K562 (cell line): ENCODE results near the gene NPR3. TPM values are rescaled to one million over a fixed set of nuclear protein-coding genes. Genes with fewer than 3 reads are reported as not detected.

Experiments
- ATAC-seq: fragments of 200-7000 bp; cut with Tn5 transposase; 3 replicates; pipeline ENCODE4 v1.9.1; 2020; ENCODE audit warnings: moderate library complexity
- BruUV-seq: library from RNA; stranded (reverse); fragments of 400-500 nt; replicated peaks from 2 replicates; lab custom pipeline; 2021; lab: Mats Ljungman, UMichigan
- CTCF ChIA-PET: fragments of 300-600 bp; formaldehyde crosslinking; extraction: SDS; loops from one replicate; lab custom pipeline; 2021; ENCODE audit warnings: low intra/inter-chr PET ratio; lab: Yijun Ruan, JAX
- POLR2A ChIA-PET: fragments of 300-600, 350-650 bp; sonication (Branson Sonifier 250); formaldehyde crosslinking; extraction: SDS; loops from one replicate; lab custom pipeline; 2021; ENCODE audit warnings: antibody characterized with exemption, inconsistent platforms; lab: Yijun Ruan, JAX
- DNase-seq, 4 experiments: peaks; one replicate each; pipeline versions ENCODE4 v3.0.0 to v3.0.0-alpha.2; 2011 to 2018; ENCODE audit warnings: low spot score in 3 of 4, mixed read lengths in 3 of 4; ENCODE audit errors: extremely low read depth in 1 of 4
- FAIRE-seq: peaks from 2 replicates; lab custom pipeline; 2011; peaks lifted over from hg19 to GRCh38; lab: Jason Lieb, UNC
- H2AFZ ChIP-seq: 2 replicates; pipeline ENCODE4 v1.6.0; 2011; ENCODE audit warnings: low read depth, low read length, control low read depth, inconsistent platforms
- H3K27ac ChIP-seq: fragments of 200-600 bp; 3 replicates; pipeline ENCODE4 v1.8.0; 2011; ENCODE audit warnings: low read depth, mild to moderate bottlenecking, control low read depth, inconsistent platforms, low read length, moderate library complexity, mixed read lengths; ENCODE audit errors: extremely low read depth
- H3K27me3 ChIP-seq, 2 experiments: fragments of 300-600 bp in 1 of 2; 2 replicates in 1 of 2; 3 replicates in 1 of 2; pipeline versions ENCODE4 v1.6.0 to v1.8.0; 2011; ENCODE audit warnings: inconsistent platforms in 2 of 2, low read length in 2 of 2, mild to moderate bottlenecking in 1 of 2, mixed read lengths in 1 of 2, moderate library complexity in 1 of 2; ENCODE audit not compliant: control insufficient read depth in 2 of 2, insufficient read depth in 2 of 2
- H3K36me3 ChIP-seq: fragments of 300-600 bp; 3 replicates; pipeline ENCODE4 v1.8.0; 2011; ENCODE audit warnings: mild to moderate bottlenecking, low read length, inconsistent platforms; ENCODE audit not compliant: control insufficient read depth, insufficient read depth
- H3K4me1 ChIP-seq, 2 experiments: fragments of 200-600 bp in 1 of 2; replicated peaks in 1 of 2; 2 replicates in 1 of 2; 3 replicates in 1 of 2; pipeline versions ENCODE4 v1.5.1 to v1.8.0; 2011; ENCODE audit warnings: inconsistent platforms in 2 of 2, low read length in 2 of 2, mild to moderate bottlenecking in 1 of 2, mixed read lengths in 1 of 2, moderate library complexity in 1 of 2; ENCODE audit not compliant: control insufficient read depth in 2 of 2, insufficient read depth in 2 of 2
- H3K4me2 ChIP-seq: 2 replicates; pipeline ENCODE4 v1.6.1; 2011; ENCODE audit warnings: low read length, control low read depth, inconsistent platforms, mixed read lengths; ENCODE audit not compliant: insufficient read depth
- H3K4me3 ChIP-seq: fragments of 200-600 bp; sonication (generic), shearing (Covaris generic); 2 replicates; pipeline ENCODE4 v1.5.1; 2016; ENCODE audit warnings: control low read depth, inconsistent platforms
- H3K79me2 ChIP-seq: fragments of 200-600 bp; 3 replicates; pipeline ENCODE4 v1.8.0; 2011; ENCODE audit warnings: low read length, inconsistent platforms; ENCODE audit not compliant: control insufficient read depth, insufficient read depth
- H3K9ac ChIP-seq, 2 experiments: 2 replicates each; pipeline versions ENCODE4 v1.6.0 to v1.6.1; 2011; ENCODE audit warnings: low read depth in 2 of 2, low read length in 2 of 2, control low read depth in 1 of 2, inconsistent platforms in 1 of 2, mild to moderate bottlenecking in 1 of 2, mixed read lengths in 1 of 2; ENCODE audit not compliant: insufficient read depth in 1 of 2
- H3K9me1 ChIP-seq: one replicate; pipeline ENCODE4 v1.6.0; 2011; ENCODE audit warnings: inconsistent platforms, mild to moderate bottlenecking, low read length, moderate library complexity; ENCODE audit not compliant: control insufficient read depth, insufficient read depth
- H3K9me3 ChIP-seq: replicated peaks from 2 replicates; pipeline ENCODE4 v1.5.1; 2011; ENCODE audit warnings: low read depth, low read length, inconsistent platforms; ENCODE audit not compliant: control insufficient read depth, insufficient read depth
- H4K20me1 ChIP-seq: replicated peaks from 2 replicates; pipeline ENCODE4 v1.6.1; 2011; ENCODE audit warnings: low read length, inconsistent platforms, mixed read lengths; ENCODE audit not compliant: control insufficient read depth, insufficient read depth
- MED1 ChIP-seq: sonication (generic); formaldehyde crosslinking; IDR thresholded peaks from 2 replicates; pipeline ENCODE4 v1.8.1; 2023; ENCODE audit warnings: missing genetic modification reagents, borderline replicate concordance
- NCOA2 ChIP-seq, 2 experiments: fragments of 450-650 bp; IDR thresholded peaks; 2 replicates each; pipeline ENCODE4 v1.6.1; 2018; ENCODE audit warnings: mild to moderate bottlenecking in 2 of 2, moderate library complexity in 1 of 2; ENCODE audit not compliant: partially characterized antibody in 2 of 2
- SP1 ChIP-seq: sonication (generic); formaldehyde crosslinking; IDR thresholded peaks from 2 replicates; pipeline ENCODE4 v1.8.1; 2022; ENCODE audit warnings: mild to moderate bottlenecking, missing genetic modification reagents
- U2AF2 ChIP-seq: fragments of 200-400 bp; formaldehyde crosslinking; optimal IDR thresholded peaks from 2 replicates; pipeline ENCODE3; 2017; ENCODE audit warnings: low read depth, mild to moderate bottlenecking, low read length
- VEZF1 ChIP-seq: fragments of 200-800 bp; sonication (Bioruptor generic); IDR thresholded peaks from 2 replicates; pipeline ENCODE4 v1.6.1; 2017; ENCODE audit warnings: missing genetic modification characterization, missing compliant biosample characterization
- ZNF24 ChIP-seq: fragments of 450-650 bp; IDR thresholded peaks from 2 replicates; pipeline ENCODE4 v1.6.1; 2016
- ZNF644 ChIP-seq: fragments of 200-800 bp; sonication (Bioruptor generic); IDR thresholded peaks from 2 replicates; pipeline ENCODE4 v1.6.1; 2016; ENCODE audit warnings: low read depth, missing genetic modification characterization, missing compliant biosample characterization
- WGBS: fragments of 100-300 bp; shearing (Covaris generic); methylation state at CpG from one replicate; pipeline ENCODE4 v1.1.6; 2016; ENCODE audit warnings: low coverage, mixed read lengths; ENCODE audit not compliant: insufficient coverage; ENCODE audit errors: missing lambda C conversion rate; 5-methylcytosine and 5-hydroxymethylcytosine counted together
- in situ Hi-C: fragments of 300-500 bp; cut with MboI; formaldehyde crosslinking; loops from 4 replicates; pipeline ENCODE4 v1.15.0; 2018; ENCODE audit warnings: inconsistent platforms, mixed read lengths
- intact Hi-C: fragments of 100-400 bp; cut with micrococcal nuclease; formaldehyde crosslinking; loops from 2 replicates; pipeline ENCODE4 v1.14.2; 2022
- polyA plus RNA-seq, 8 experiments: library from polyadenylated mRNA; depleted of rRNA in 4 of 8; stranded (reverse) in 5 of 8; unstranded in 3 of 8; fragments of >200 nt; fragmentation: Nextera tagmentation in 2 of 8; fragmentation: Illumina TruSeq in 1 of 8; extraction: Ambion mirVana in 2 of 8; extraction: Trizol in 1 of 8; gene quantifications; 2 replicates each; pipeline versions ENCODE4 v1.2.1 to v1.2.3, GENCODE V29; 2011 to 2014; ENCODE audit warnings: inconsistent platforms in 1 of 8, missing spikeins in 1 of 8
- total RNA-seq, 7 experiments: library from RNA; depleted of rRNA in 6 of 7; stranded (reverse); fragments of >200 nt in 6 of 7; fragmentation: Illumina TruSeq in 2 of 7; extraction: Trizol in 2 of 7; gene quantifications; 2 replicates each; pipeline versions ENCODE4 v1.2.1 to v1.2.3, GENCODE V29; 2011 to 2021; ENCODE audit warnings: low replicate concordance in 1 of 7
- TF ChIP-seq, protein P1 (sequence below): fragments of 250-450 bp; sonication (Bioruptor Pico); IDR thresholded peaks from 2 replicates; pipeline ENCODE4 v1.5.0; 2020; ENCODE audit warnings: mild to moderate bottlenecking, borderline replicate concordance
- TF ChIP-seq, protein P2 (sequence below): fragments of 250-450 bp; sonication (Bioruptor Pico); IDR thresholded peaks from 2 replicates; pipeline ENCODE4 v1.8.0; 2021; ENCODE audit warnings: moderate library complexity, mild to moderate bottlenecking, inconsistent platforms

NPR3 gene
- total and polyA plus RNA-seq, 9 of the 15 experiments (the other 6 are each of a cell fraction or from before 2014, with no cell fraction given): 0.01 to 0.11 (median 0.04) TPM; not detected in 2

DNA sequence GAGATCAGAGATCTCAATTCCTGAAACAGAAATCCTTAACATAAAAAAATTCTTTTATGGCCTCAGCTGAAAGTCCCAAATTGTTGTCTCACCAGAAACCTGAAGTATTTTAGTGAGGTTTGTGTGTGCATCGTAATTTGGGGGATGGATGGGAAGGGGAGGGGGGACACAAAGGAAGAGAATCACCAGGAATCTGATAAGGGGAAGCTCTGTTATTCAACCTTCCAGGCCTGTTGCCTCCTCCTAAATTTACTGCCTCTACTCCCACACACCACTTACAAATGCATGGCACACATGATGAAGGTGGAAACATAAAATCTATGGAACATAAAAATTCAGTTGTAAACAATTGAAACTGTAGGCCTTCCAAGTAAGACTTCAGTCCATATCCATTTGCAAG is 97.7 kb downstream of the NPR3 start:
- POLR2A ChIA-PET: interaction anchor here (0.6 kb wide), 1 partner anchor 806 kb away, joined by 4 read pairs; no protein-coding TSS in a partner anchor
- 0% methylated on average over 1 of the region's 1 CpG for WGBS
- no peak overlapping the region for H3K4me2 ChIP-seq
- no peak overlapping the region for H3K9ac ChIP-seq
- no peaks in the 10 kb centered on the region for H3K36me3 ChIP-seq
- no peaks in the 10 kb centered on the region for H3K4me1 ChIP-seq
- CTCF ChIA-PET: no interaction called here
- H2AFZ ChIP-seq: no peak overlapping the region
- TF ChIP-seq ZNF644 (tag) (no peak), ZNF24 (no peak), VEZF1 (CRISPR knock-in tag) (no peak), U2AF2 (no peak), SP1 (CRISPR knock-in tag) (no peak), NCOA2 (IDR thresholded peaks at IDR 0.05; ENCODE audit: partially characterized antibody in 2 of 2) (no peak), MED1 (no peak)
- TF ChIP-seq, protein P1, sequence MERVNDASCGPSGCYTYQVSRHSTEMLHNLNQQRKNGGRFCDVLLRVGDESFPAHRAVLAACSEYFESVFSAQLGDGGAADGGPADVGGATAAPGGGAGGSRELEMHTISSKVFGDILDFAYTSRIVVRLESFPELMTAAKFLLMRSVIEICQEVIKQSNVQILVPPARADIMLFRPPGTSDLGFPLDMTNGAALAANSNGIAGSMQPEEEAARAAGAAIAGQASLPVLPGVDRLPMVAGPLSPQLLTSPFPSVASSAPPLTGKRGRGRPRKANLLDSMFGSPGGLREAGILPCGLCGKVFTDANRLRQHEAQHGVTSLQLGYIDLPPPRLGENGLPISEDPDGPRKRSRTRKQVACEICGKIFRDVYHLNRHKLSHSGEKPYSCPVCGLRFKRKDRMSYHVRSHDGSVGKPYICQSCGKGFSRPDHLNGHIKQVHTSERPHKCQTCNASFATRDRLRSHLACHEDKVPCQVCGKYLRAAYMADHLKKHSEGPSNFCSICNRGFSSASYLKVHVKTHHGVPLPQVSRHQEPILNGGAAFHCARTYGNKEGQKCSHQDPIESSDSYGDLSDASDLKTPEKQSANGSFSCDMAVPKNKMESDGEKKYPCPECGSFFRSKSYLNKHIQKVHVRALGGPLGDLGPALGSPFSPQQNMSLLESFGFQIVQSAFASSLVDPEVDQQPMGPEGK: no peak
- TF ChIP-seq, protein P2, sequence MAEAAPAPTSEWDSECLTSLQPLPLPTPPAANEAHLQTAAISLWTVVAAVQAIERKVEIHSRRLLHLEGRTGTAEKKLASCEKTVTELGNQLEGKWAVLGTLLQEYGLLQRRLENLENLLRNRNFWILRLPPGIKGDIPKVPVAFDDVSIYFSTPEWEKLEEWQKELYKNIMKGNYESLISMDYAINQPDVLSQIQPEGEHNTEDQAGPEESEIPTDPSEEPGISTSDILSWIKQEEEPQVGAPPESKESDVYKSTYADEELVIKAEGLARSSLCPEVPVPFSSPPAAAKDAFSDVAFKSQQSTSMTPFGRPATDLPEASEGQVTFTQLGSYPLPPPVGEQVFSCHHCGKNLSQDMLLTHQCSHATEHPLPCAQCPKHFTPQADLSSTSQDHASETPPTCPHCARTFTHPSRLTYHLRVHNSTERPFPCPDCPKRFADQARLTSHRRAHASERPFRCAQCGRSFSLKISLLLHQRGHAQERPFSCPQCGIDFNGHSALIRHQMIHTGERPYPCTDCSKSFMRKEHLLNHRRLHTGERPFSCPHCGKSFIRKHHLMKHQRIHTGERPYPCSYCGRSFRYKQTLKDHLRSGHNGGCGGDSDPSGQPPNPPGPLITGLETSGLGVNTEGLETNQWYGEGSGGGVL: no peak
- intact Hi-C loops: no loop called here
- 0 out of 2 replicates have a peak, but pooled peaks cover 2% of the 10 kb centered on the region for H3K9me3 ChIP-seq
- no peak overlapping the region for H3K27ac ChIP-seq
- no peak overlapping the region for H3K4me3 ChIP-seq
- no peaks in the 10 kb centered on the region for H3K27me3 ChIP-seq
- no peaks in the 10 kb centered on the region for H3K79me2 ChIP-seq
- no peak for FAIRE-seq
- BruUV-seq: no TSS peak
- ATAC-seq: no peak
- no peak for DNase-seq
- in situ Hi-C loops: no loop called here
- H3K9me1 ChIP-seq: no peaks in the 10 kb centered on the region
- no peaks in the 10 kb centered on the region for H4K20me1 ChIP-seq
